SKM-1 (cell line): ENCODE data around the gene GJC2.

Experiments
- DNase-seq: peaks from one replicate; lab custom pipeline; 2025; ENCODE audit not compliant: unreplicated experiment; lab: John Stamatoyannopoulos, UW

The GJC2 gene

DNA sequence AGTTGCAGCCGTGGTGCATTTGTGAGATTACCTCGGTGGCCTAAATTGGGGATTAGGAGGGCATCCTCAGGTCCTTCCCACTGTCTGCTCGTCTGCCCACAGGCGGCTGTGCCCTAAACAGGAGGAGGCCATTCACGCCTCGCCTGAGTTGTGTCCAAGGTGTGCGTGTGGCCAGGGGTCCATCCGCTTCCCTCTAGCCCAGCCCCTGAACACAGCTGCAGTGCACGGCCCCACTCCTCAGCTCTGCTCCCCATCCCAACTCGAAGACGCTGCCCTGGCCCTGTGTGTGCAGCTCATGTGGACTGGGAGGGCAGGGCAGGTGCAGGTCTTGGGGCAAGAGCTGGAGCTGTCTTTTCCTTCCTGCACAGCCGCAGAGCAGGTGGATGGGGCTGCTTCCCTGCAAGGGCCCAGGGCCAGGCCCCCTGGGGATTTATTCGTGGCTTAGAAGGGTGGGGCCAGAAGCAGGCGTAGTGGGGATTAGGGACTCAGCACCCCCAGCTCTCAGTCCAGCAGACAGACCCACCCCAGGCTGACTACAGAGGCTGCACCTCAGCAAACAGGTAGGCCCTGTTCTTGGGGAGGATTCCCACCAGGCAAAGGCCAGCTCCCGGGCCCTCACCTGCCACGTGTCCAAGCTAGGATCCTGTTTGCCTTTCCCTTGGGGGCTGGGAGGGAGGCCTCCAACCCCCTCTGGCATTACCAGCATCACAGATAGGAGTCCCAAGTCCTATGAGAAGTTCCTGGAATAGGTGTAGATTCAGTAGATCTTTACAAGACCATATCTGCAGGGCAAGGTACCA is 5.3 kb upstream of the GJC2 start:
- DNase-seq: no peak

DNA sequence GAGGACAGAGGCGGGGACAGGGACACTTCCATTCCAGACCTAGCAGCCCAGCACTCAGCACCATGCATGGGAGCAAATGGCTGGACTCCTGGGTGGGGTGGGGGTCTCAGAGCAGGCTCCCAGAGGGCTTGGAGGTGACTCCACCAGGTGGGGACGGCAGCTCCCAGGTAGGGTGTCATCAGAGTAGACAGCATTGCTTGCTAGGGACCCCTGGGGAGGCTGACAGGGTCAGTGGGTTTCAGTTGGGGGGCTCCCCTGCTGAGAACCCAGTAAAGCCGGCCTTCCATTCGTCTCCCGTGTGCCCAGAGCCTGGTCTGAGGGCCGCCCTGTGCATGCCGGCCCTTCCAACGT is 4.8 kb upstream of the GJC2 start:
- DNase-seq: no peak

DNA sequence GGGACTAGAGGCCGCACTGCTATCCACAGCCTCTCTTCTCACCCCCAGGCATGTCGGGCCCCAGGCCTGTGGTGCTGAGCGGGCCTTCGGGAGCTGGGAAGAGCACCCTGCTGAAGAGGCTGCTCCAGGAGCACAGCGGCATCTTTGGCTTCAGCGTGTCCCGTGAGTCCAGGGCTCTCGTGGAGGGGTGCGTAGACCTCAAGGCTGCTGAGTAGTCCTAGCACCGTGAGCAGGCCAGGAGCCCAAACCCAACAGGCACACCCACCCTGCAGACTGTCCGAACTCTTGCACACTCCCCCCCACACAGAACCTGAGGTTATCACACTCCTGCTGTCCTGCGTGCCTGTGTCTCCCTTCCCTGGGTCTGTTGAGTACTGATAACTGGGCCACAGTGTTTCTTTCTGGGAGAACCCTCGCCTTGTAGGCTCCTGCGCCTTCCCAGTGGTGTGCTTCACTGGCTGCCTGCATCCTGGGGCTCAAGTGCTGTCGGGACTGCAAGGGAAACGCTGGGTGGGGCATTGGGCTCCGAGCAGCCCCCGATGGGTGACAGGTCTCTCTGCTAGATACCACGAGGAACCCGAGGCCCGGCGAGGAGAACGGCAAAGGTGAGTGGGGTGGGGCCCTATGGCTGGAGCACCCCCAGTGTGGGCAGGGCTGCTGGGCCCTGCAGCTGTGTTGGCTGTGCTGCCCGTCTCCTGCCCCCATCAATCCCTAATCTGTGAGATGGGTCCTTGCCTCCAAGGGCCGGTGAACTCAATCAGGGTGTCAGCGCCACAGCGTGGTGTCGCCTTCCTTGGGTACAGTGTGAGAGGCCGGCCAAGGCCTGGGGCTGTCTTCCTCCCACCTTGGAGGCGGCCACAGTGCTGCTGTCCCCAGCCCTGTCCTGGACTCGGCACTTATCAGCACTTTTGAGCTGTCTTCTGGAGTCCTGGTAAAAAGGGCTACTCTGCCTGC is 4.0 kb upstream of the GJC2 start:
- DNase-seq: no peak

DNA sequence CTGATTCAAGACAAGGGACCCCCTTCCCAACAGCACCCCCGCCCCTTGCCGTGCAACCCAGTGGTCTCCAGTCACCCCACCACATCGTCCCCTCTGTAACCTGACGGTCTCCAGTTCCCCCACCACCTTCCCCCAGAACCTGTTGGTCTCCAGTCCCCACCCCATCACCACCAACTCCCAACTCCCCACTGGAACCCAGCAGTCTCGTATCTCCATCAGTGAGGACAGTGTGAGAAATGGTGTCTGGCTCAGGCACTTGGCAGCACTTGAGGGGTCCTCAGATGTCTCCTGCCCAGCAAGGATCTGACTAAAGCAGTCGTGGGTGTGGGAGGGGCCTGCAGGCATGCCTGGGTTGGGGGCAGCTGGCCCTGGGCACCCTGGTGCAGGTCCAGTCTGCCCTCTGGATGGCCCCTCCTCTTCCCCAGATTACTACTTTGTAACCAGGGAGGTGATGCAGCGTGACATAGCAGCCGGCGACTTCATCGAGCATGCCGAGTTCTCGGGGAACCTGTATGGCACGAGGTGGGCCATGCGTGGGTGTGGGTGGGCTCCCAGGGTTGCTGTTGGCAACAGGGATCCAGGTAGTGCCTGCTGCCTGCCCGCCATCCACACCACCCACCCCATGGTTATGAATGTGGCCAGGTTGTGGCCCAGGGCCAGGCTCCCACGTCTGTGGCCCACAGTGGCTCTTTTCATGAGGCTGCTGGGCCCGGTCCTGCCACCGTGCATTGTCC is 3.1 kb upstream of the GJC2 start:
- no peak for DNase-seq

DNA sequence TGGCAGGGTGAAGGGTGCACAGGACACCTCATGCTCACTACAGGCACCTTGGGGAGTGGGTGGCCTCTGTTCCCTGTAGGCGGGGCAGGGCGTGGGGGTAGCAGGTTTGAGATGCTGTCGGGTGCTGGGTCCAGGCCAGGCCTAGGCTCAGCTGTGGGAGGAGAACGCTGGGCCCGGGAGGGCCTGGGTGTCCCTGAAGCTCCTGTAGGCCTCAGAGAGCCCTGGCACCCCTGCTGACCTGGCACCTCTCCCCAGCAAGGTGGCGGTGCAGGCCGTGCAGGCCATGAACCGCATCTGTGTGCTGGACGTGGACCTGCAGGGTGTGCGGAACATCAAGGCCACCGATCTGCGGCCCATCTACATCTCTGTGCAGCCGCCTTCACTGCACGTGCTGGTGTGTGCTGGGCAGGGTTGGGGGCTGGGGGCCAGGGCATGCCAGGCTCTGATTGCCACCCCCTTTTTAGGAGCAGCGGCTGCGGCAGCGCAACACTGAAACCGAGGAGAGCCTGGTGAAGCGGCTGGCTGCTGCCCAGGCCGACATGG is 2.5 kb upstream of the GJC2 start:
- DNase-seq: no peak

DNA sequence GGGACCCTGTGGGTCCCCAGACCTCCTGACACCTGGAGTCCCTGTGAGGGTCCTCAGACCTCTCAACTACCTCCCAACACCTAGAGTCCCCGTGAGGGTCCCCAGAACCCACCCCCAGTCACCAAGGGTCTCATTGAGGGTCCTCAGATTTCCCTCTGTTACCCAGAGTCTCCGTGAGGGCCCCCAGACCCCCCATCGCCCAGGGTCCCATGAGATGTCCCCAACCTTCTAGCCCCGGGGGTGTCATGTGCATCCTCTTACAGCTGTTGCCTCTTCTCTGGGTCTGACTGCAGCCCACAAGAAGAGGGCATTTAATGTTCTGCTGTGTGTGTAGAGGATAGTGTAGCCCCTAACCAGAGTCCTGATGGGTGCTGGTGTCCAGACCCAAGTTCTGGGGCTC is 2.0 kb upstream of the GJC2 start:
- DNase-seq: no peak

DNA sequence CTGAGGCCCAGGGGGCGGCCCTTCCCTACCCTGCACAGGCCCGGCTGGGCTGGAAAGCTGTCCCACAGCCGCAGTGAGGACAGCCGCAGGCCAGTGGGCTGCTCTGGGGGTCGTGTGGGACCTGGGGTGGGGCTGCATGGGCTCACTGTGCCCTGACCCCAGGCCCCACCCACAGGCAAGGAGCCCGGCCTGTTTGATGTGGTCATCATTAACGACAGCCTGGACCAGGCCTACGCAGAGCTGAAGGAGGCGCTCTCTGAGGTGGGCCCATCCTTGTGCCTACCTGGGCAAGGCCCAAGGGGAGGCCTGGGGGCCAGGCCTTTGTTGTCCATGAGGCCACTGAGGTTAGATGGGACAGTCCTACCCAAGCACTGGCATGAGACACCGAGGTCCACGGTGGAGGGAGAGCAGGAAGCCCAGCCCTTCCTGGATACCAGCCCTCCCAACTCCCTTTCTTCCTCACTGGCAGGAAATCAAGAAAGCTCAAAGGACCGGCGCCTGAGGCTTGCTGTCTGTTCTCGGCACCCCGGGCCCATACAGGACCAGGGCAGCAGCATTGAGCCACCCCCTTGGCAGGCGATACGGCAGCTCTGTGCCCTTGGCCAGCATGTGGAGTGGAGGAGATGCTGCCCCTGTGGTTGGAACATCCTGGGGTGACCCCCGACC is 1.4 kb upstream of the GJC2 start:
- no peak for DNase-seq

DNA sequence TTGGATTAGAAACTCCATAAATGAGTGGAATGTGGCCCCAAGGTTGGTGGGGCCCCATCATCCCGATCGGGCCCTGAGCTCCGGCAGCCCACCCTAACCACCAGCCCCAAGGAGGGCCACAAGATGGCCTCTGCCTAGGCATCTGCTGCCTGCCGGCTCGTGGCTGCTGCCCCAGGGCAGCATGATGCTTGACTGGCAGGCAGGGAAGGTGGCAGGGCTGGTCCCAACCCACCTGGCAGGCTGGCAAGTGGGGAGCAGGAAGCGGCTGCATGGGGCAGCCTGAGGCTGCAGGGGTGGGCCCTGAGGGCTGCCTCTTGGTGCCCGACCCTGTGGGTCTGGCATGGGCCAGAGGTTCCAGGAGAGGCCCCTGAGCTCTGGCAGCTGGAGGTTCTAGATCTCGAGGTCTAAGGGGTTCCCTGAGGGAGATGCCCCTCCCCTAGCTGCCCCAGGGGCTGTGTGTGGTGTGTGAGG is 760 bp upstream of the GJC2 start:
- no peak for DNase-seq

DNA sequence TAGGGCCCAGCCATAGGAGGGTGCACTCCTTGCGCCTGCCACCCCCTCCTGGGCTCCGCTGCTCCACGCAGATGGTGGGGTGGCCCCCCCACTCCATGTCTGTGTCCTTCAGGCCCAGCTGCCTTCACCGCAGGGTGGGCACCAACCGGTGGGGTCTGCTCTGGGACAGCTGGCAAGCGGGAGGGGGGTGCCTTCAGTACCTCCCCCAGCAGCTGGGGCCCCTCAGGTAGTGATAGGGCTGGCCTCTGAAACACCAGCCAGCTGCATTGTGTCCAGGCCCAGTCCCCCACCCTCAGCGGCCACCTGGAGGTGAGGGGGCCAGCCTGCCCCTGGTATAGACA is 360 bp downstream of the GJC2 start:
- no peak for DNase-seq

DNA sequence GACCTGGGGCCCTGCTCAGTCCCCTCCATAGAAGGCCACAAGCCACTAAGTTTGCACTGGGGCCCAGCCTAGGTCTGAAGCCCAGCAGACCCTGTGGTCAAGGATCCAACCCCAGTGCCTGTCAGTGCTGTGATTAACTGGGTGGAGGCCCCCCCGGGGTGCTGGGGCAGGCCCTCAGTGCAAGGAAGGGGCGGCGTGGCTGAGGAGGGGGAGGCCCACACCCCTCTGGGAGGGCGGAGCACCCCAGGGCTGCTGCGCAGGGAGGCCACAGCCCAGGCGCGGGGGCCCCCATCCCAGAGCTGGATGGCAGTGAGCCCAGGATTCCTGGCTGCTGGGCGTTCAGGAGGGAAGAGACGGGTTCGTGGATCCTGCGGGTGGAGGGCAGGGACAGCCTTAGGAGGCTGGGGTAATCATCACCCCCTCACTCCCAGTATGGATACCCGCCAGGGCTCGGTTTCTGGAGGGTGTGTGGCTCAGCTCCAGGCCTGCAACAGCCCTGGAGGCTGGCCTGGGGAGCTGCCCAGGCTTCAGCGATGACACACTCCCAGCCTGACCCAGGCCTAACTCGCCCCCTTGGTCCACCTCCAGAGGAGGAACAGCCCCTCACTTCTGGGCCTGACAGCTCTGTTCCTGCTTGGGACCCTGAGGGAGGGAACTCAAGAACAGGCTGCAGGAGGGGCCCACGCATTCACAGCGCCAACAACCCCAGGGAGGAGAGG is 890 bp downstream of the GJC2 start:
- DNase-seq: no peak

DNA sequence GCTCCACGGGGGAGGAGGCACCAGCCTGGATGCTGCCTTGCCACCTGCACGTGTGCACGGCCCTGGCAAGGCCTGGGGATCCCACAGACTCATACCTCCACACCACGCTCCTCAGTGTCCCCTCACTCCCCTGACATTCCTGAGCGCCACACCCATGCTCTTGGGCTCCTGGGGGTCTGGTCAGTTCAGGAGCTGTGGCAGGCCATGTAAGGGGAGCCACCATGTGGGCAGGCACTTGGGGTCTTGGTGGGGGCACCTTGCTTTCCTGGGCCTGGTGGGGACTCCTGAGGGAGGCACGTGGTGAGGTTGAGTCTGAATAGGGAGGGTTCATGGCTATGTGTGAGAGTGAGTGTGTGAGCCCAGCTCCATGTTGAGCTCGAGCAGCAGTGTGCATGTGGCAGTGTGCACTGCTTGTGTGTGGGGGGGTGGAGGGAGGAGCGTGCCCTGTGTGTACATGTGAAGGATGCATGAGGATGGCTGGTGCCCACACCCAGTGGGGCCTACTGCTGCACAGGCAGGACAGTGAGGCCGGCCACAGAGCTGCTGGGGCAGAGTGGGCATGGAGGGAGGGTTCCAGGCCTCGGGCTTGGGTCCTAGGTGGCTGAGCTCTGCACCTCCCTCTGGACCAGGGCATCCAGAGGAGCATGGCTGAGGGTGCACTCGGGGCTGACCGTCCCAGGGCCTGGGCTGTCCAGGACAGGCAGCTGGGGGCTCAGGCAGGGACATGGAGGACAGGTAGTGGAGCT is 1.6 kb downstream of the GJC2 start:
- no peak for DNase-seq

DNA sequence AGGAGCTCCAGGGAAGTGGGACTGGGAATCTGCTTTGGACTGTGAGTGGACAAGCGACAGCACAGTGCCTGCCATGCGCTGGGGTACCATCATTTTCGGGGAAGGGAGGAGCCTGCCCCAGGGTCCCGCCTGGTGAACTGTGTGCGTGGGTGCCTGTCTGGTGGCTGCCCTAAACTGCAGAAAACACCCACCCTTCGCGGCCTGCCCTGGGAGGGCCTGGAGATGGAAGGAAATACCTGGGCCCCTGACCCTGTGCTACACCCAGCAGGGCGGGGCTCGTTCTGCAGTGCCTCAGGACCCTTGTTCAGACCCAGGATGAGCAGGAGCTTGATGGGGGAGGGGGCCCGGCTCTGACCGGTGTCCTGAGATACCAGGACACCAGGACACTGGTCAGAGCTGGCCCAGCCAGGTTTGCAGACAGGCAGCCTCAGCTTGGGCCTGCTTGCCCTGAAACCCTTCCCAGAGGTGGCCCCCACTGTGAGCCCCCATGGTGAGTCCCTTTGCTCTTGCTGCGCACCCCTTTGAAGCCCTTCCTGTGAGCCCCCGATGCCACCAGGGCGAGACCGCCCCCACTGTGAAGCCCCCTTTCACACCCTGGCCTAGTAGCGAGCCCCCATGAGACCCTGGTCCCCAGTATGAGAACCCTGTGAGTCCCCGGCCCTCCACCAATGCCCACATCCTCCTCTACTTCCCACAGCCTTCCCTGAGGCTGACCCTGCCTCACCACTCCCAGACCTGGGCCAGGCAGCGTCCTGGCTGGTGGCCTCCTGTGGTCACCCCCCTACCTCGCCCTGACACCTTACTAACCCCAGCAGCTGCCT is 2.6 kb downstream of the GJC2 start:
- no peak for DNase-seq

DNA sequence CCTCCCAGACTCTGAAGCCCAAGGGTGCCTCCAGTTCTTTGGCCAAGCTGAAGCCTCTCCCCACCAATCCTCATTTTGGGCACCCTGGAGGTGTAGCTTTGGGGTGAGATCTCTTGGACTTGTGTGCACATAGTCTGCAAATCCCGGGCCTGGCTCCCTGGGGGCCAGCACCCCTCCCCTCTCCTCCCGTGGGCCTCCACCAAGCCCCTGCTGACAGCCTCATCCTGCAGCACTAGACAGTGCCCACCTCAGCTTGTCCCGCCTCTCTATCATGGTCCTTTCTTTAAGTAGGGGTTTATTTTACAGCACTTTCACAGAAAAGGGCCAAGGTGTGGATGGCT is 3.2 kb downstream of the GJC2 start:
- no peak for DNase-seq

DNA sequence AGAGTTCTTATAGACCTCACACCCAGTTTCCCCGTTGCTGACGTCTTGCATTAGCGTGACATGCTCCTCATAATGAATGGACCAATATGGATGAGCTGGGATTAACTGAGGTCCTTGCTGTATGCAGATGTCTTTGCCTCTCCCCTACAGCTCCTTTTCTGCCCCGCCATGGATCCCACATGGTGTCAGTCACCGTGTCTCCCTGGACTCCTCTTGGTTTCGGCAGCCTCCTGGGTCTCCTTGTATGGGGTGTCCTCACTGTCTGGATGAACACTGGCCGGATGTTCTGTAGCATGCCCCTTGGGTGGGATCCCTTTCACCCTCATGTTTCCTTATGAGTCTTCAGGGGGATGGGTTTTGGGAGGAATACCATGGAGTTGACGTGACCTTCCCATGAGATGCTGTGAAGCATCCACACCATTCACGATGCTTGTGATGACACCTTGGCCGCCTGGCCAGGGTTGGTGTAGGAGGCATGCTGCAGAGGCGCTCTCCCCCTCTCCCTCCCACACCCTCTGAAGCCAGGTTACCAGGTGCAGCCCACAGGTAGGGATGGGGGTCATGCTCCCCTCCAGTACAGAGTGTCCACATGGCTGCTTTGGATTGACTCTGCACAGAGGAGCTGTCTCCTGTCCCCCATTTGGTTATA is 4.4 kb downstream of the GJC2 start:
- no peak for DNase-seq

DNA sequence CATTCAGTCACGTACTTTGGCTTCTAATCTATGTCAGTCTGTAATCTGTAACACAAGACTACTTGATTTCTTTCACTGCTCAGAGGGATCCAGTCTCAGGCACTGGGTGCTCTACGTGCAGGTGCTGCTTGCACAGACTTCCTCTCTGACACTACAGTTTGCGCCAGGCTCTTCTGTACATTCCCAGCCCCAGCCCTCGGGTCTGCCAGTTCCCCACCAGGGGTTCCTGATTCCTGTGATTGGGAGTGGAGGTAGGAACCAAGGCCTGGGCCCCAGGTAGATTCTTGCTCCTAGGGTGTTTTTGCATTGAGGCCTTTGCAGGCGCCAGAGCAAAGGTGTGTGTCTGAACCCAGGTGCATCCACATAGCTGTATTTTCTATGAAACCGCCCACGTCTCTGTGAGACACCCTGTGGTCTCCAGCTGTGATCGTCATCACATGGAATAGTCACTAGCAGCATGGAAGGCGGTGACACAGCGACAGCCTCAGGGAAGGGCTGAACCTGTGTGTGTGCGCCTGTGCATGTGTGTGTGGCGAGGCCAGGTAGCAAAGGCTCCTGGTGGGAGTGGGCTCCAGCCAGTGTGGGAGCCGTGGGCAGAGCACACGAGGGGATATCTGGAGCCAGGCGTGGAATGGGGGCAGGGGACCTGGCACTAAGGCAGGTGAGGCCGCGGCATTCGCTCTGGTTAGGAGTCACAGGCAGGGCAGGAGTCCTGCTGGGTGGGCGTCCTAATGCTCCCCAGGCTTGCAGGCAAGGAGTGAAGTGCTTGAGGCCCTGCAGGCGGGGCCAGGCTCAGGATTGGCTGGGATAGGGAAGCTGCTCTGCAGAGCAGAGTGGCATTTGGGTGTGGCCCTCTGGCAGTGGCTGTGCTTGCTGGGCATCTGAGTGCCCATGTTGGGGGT is 5.2 kb downstream of the GJC2 start:
- no peak for DNase-seq

DNA sequence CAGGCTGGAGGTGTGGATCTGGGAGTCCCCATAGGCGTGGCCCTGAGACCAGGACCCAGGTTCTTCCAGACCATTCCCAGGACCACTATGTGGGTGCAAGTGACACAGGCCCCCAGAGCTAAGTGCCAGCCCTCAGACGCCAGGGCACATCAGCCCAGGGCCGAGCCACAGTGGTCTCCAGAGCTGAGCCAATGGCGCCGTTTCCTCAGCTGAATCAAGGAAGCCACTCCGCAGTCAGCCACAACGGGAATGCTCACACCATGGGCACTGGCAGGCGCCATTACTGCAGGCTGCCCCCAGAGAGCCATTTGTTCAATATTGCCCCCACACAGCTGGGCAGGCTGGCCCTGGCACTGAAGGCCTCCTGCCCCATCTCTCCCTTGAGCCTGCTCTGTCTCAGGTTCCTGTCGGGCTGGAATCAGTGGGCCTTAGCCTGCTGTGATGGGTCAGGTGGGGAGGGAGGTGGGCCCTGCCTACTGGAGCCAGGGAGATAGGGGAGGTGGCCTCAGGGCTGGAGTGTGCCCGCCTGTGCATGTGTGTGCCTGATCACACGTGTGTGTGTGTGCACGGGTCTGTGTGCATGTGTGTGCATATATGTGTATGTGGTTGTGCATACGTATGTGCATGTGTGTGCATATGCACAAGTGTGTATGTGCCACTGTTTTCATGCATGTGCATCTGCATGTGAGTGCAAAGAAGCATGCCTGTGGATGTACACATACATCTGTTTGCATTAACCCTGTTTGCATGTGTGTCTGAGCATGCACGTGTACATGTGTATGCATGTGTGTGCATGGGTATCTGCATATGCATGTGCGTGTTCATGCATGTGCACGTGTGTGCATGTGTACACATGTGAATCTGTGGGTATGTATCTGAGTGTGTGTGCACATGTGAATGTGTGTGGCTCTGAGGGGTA is 6.1 kb downstream of the GJC2 start:
- DNase-seq: no peak
